RPMI8226 (cell line): ENCODE measurements around the gene FBLL1.
"Not testable (repeated sequence)": the region's sequence is repeated elsewhere in the genome, so short reads cannot be mapped to it uniquely, and the experiment has no call there.

ENCODE experiments used
- DNase-seq: peaks from one replicate; pipeline ENCODE4 v3.0.0-alpha.2; 2015

FBLL1 gene

DNA sequence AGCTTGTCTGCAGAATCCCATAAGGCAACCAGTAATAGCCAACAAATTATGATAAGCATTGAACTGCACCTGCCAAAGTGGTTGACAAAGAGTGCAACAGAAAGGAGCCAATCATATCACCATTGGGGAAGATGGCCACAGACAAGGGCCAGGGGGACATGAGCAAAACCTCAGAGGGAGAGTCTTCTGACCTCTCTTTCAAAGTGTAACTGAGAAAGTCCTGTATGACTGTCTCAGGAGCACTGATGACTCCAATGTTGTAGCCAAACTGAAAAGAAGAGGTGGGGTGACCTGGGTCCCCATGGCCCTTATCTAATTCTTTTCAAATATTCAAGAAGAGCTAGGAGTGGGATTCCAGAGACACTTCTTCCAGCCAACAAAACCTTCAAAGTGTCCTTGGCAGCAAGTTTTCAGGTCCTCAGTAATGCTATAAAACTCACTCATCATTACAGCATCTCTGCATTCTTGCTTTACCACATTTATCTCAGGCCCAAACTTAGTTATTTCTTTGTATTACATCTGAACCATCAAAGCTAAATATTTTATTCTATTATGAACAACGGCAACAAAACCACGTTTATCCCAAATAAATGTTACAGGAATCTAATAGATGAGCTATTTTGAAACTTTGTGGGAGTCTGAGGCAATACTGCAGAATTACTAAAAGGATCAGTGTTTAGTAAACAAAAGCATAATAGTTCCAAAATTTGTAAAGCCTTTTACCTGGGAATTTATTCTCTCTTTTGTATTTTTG, 24.4 kb downstream of the FBLL1 start:
- DNase-seq, result no peak

DNA sequence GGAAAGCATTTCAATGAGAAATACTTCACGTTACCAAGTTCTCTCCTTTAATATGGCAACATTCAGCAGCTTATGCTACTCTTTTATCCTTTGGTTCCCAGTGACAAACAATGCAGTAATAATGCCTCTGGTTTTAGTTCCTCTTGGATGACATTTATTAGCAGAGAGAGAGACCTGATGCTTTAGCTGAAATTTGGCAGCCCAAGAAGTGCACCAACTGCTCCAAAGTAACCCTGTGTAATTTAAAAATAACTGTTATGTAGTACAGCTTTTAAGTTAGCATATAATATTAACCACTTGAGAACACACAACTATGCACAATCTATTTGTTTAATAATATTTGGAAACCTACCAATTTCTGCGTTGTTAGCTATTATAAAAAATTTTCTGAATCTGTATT, 28.3 kb downstream of the FBLL1 start:
- no peak for DNase-seq

DNA sequence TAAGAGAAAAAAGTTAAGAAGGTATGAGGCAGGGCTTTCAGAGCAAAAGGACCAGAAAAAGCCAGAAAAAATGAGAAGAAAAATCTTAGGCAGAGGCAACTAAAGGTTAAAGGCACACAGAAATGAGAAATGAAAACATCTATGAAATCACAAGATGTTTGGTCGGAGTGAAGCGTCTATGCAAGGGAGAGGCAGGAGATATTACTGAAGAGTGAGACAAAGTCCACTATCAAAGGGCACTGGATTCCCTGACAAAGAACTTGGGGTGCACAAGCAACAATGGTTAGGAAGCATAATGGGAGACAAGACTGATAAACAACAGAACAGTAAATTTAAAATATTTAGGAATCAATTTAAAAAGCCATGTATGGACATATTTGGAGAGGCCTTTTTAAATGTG, 33.2 kb downstream of the FBLL1 start:
- no peak for DNase-seq

DNA sequence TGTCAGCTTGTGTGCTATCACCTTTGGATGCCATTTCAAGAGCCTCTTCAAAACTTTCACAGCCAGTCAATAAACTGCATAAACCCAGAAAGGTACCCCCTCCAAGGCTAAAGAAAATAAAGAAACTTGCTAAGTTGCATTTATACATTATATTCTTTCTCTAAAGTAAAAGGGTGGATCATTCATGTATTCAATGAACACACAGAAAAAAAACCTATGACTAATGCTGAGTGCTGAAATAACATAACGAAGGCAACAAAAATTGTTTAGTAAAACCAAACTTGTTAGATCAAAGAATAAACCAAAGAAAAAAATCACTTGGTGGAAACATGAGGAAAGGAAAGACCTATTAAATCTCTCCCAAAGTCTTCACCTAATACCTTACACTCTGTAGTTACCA, 34.9 kb downstream of the FBLL1 start:
- no peak for DNase-seq

DNA sequence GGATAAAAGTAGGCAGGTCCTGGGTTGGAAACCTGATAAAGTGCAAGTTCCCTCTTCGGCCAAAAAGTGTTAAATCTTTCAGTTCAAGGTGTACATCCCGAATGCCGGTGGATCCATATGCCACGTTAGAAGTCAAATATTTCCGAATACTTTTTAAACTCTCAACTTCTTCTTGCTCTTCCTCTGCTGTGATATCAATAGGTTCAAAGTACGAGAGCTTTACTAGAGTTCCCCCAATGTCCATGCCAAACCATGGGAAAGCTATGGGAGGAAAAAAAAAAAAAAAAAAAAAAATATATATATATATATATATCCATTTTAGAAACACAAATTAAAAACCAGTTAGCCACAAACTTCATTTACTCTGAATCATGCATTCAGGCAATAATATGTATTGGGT, 39.6 kb downstream of the FBLL1 start:
- DNase-seq, result no peak

DNA sequence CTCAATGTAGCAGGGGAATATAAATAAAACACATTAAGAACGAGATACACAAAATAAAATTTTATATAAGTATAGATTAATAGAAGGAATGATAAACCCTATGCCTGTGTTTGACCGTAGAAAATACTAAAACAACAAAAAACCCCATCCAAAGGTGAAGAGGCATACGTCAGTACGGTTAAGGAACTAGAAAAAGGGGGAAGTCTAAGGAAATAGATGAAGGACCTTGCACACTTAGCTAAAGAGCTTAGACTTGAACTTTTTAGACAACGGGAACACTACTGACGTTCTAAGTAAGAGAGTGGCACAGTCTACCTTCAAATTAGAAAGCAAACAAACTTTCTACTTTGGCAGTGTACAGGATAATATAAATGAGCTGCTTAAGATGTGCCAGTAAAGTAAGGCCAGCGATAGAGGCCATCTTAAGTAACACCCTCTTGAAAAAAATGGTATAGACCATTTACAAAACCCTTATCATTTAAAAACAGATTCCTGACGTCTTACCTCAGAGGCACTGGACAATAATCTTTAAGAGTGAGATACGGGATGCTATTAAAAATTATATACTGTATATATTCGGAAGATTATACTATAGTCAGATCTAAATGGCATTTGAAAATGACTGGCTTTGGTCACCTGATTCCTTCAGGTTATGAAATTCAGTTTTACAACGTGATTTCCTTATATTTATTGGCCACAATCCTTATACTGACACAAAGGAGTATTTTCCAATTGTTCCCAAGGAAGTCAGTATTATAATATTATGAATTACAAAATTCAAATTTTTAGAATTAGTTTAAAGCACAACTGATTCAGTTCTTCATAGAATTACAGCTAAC, 41.6 kb downstream of the FBLL1 start:
- no peak for DNase-seq

DNA sequence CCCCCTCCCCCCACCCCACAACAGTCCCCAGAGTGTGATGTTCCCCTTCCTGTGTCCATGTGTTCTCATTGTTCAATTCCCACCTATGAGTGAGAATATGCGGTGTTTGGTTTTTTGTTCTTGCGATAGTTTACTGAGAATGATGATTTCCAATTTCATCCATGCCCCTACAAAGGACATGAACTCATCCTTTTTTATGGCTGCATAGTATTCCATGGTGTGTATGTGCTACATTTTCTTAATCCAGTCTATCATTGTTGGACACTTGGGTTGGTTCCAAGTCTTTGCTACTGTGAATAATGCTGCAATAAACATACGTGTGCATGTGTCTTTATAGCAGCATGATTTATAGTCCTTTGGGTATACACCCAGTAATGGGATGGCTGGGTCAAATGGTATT, 44.6 kb downstream of the FBLL1 start:
- DNase-seq, result not testable (repeated sequence)

DNA sequence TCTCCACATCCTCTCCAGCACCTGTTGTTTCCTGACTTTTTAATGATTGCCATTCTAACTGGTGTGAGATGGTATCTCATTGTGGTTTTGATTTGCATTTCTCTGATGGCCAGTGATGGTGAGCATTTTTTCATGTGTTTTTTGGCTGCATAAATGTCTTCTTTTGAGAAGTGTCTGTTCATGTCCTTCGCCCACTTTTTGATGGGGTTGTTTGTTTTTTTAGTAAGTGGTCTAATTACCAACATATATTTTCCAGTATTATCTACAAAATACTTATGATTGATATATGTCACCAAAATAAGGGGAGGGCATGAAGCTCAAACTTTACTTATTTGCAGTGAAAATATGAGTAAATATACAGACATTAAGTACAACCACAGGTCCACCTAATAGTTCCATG, 45.1 kb downstream of the FBLL1 start:
- DNase-seq, result not testable (repeated sequence)

DNA sequence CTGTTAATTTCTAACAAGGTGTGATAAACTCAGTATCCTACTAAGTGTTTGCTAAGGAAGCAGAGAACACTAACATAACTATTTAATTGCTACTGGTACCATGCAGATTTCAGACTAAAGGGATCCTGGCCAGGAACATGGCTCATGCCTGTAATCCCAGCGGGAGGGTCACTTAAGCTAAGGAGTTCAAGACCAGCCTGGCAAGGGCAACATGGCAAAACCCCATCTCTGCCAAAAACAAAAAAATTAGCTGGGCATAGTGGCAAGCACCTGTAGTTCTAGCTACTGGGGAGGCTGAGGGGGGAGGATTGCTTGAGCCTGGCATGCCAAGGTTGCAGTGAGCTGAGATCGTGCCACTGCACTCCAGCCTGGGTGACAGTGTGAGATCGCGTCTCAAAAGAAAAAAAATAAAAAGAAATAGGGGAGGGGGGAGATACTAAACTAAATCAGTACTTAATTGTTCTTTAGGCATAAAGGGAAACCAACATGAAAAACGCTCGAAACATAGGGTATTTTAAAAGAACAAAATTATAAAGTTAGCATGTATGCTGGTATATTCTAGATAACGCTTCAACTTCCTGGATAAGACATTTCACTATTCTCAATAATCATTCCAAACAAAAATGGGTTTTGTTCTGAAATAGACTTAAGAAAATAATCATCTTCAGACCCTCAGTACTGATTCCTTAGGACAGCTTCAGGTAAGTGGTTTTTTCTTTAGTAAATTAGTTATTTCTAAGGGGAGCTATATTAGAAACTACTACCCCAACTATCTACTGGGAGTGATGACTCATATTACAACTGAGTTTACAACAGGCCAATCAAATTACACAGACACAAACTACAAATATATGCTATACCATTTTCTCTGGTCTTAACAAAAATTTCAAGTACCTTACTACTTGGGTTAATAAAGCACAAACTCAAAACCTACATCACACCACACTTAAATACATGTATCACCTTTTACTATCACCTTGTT, 46.6 kb downstream of the FBLL1 start:
- DNase-seq, result no peak

DNA sequence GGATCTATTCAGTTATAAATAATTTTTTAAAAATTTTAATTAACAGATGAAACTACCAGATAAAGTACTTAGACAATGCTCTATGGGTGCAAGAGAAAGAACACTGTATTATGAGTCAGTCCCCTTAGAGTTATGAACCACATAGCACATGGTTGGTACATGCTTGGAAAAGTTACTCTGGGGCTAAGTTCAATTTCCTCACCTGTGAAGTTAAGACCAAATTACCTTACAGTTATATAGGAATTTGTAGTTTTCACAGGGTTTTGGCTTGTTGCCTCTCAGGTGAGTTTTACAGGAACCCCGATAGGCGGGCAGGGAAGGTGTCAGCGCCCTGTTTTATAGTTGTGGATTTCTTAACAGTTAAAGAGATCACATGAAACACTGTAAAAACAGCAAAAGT, 48.9 kb downstream of the FBLL1 start:
- DNase-seq, result peak; percentile 7

DNA sequence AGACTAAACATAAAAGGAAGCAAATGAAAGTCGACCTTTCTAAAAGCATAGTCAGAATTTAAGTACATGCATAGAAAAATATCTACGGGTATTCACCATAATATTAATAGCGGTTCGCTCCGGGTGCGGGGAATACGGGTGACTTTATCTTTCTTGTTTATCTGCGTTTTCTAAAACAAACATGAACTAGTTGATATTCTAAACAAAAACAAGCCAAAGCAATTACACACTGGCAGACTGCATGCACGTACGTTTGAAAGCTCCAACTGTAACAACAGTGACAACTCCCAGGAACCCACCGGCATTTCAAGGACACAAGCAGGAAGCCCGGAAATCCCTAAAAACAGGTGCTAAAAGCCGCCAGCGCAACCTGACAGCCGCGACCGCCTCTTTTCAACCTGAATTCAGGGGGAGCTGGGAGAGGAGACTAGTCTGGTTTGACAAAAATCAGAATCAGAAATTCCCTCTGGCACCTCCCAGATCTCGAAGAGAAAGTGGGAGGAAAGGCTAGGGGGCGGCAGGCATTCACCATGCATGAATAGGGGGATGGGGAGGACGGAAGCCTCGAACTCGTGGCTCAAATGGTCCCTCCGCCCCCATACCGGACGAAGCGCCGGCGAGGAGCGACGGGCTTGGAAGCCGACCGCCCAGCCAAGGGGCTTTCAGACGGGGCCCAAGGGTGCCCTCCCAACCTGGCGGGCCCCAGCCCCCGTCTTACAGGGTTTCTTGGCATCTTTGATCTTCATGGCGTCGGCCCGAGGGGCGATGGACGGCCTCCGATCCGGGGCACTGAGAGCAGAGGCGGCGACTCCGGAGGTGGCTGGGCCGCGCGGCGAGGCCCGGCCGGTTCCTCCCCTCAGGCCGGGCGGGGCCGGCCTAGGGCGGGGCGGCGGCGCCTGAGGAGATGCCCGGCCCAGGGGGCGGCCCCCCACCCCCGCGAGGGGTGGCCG, 49.7 kb downstream of the FBLL1 start, which contains the start of gene PANK3:
Gene PANK3 (minus strand): TSS at position 831 of the 950 bp plus-strand sequence. CDS start 85 bp downstream, at position 746.
- DNase-seq, result peak; percentile 81

DNA sequence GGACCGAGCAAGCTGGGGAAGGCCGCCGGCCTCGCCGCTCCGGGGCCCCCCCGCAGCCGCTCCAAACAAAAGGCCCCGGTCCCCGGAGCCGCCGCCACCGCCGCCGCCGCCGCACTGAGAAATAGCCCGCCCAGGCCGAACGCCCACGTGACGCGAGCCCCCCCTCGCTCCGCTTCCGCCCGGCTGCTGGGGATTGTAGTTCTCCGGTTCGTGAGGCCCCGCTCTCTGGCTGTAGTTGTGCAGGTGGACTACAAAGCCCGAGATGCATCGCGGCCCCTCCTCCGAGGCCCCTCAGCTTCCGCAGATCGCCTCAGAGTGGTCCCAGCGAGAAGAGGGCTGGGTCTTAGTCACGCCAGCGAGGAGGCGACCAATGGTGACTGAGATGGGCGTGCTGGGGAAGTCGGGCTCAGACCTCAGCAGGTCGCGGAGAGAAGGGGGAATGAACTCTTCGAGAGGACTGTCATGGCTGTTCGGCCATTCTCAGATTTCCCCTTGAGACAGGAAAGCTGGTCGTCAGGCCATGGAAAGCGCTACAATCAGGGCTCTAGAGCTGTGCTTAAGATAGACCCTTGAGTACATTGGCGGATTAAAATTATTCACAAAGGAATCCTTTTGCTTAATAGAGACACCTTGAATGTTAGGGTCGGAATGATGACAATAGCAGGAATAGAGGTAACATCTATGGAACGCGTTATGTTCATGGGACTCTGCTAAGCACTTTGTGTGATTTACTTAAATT, 50.6 kb downstream of the FBLL1 start:
- peak; percentile 98 for DNase-seq

DNA sequence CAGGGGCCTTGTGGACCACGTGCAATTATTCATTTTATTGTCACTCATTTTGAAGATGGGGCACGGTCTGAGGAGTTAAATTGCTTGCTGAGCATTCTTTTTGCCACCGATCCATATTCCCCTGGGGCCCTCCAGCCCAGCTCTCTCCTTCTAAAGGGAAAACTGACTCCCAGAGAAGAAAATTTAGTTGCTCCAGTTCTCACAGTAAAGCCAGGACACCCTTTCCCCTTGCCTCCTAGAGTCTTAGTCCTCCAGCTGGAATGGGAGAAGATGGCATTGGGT, 51.1 kb downstream of the FBLL1 start:
- DNase-seq, result no peak
